K562 (cell line): ENCODE data around the gene ZMAT3. TPM values are rescaled to one million over a fixed set of nuclear protein-coding genes. Genes with fewer than 3 reads are reported as not detected.

Experiments
- ATAC-seq: fragments of 200-7000 bp; cut with Tn5 transposase; 3 replicates; pipeline ENCODE4 v1.9.1; 2020; ENCODE audit warnings: moderate library complexity
- BruUV-seq: library from RNA; stranded (reverse); fragments of 400-500 nt; replicated peaks from 2 replicates; lab custom pipeline; 2021; lab: Mats Ljungman, UMichigan
- CTCF ChIA-PET: fragments of 300-600 bp; formaldehyde crosslinking; extraction: SDS; loops from one replicate; lab custom pipeline; 2021; ENCODE audit warnings: low intra/inter-chr PET ratio; lab: Yijun Ruan, JAX
- POLR2A ChIA-PET: fragments of 300-600, 350-650 bp; sonication (Branson Sonifier 250); formaldehyde crosslinking; extraction: SDS; loops from one replicate; lab custom pipeline; 2021; ENCODE audit warnings: antibody characterized with exemption, inconsistent platforms; lab: Yijun Ruan, JAX
- DNase-seq, 4 experiments: peaks; one replicate each; pipeline versions ENCODE4 v3.0.0 to v3.0.0-alpha.2; 2011 to 2018; ENCODE audit warnings: low spot score in 3 of 4, mixed read lengths in 3 of 4; ENCODE audit errors: extremely low read depth in 1 of 4
- FAIRE-seq: peaks from 2 replicates; lab custom pipeline; 2011; peaks lifted over from hg19 to GRCh38; lab: Jason Lieb, UNC
- H2AFZ ChIP-seq: 2 replicates; pipeline ENCODE4 v1.6.0; 2011; ENCODE audit warnings: low read depth, low read length, control low read depth, inconsistent platforms
- H3K27ac ChIP-seq: fragments of 200-600 bp; 3 replicates; pipeline ENCODE4 v1.8.0; 2011; ENCODE audit warnings: low read depth, mild to moderate bottlenecking, control low read depth, inconsistent platforms, low read length, moderate library complexity, mixed read lengths; ENCODE audit errors: extremely low read depth
- H3K27me3 ChIP-seq, 2 experiments: fragments of 300-600 bp in 1 of 2; 2 replicates in 1 of 2; 3 replicates in 1 of 2; pipeline versions ENCODE4 v1.6.0 to v1.8.0; 2011; ENCODE audit warnings: inconsistent platforms in 2 of 2, low read length in 2 of 2, mild to moderate bottlenecking in 1 of 2, mixed read lengths in 1 of 2, moderate library complexity in 1 of 2; ENCODE audit not compliant: control insufficient read depth in 2 of 2, insufficient read depth in 2 of 2
- H3K36me3 ChIP-seq: fragments of 300-600 bp; 3 replicates; pipeline ENCODE4 v1.8.0; 2011; ENCODE audit warnings: mild to moderate bottlenecking, low read length, inconsistent platforms; ENCODE audit not compliant: control insufficient read depth, insufficient read depth
- H3K4me1 ChIP-seq, 2 experiments: fragments of 200-600 bp in 1 of 2; replicated peaks in 1 of 2; 2 replicates in 1 of 2; 3 replicates in 1 of 2; pipeline versions ENCODE4 v1.5.1 to v1.8.0; 2011; ENCODE audit warnings: inconsistent platforms in 2 of 2, low read length in 2 of 2, mild to moderate bottlenecking in 1 of 2, mixed read lengths in 1 of 2, moderate library complexity in 1 of 2; ENCODE audit not compliant: control insufficient read depth in 2 of 2, insufficient read depth in 2 of 2
- H3K4me2 ChIP-seq: 2 replicates; pipeline ENCODE4 v1.6.1; 2011; ENCODE audit warnings: low read length, control low read depth, inconsistent platforms, mixed read lengths; ENCODE audit not compliant: insufficient read depth
- H3K4me3 ChIP-seq: fragments of 200-600 bp; sonication (generic), shearing (Covaris generic); 2 replicates; pipeline ENCODE4 v1.5.1; 2016; ENCODE audit warnings: control low read depth, inconsistent platforms
- H3K79me2 ChIP-seq: fragments of 200-600 bp; 3 replicates; pipeline ENCODE4 v1.8.0; 2011; ENCODE audit warnings: low read length, inconsistent platforms; ENCODE audit not compliant: control insufficient read depth, insufficient read depth
- H3K9ac ChIP-seq, 2 experiments: 2 replicates each; pipeline versions ENCODE4 v1.6.0 to v1.6.1; 2011; ENCODE audit warnings: low read depth in 2 of 2, low read length in 2 of 2, control low read depth in 1 of 2, inconsistent platforms in 1 of 2, mild to moderate bottlenecking in 1 of 2, mixed read lengths in 1 of 2; ENCODE audit not compliant: insufficient read depth in 1 of 2
- H3K9me1 ChIP-seq: one replicate; pipeline ENCODE4 v1.6.0; 2011; ENCODE audit warnings: inconsistent platforms, mild to moderate bottlenecking, low read length, moderate library complexity; ENCODE audit not compliant: control insufficient read depth, insufficient read depth
- H3K9me3 ChIP-seq: replicated peaks from 2 replicates; pipeline ENCODE4 v1.5.1; 2011; ENCODE audit warnings: low read depth, low read length, inconsistent platforms; ENCODE audit not compliant: control insufficient read depth, insufficient read depth
- H4K20me1 ChIP-seq: replicated peaks from 2 replicates; pipeline ENCODE4 v1.6.1; 2011; ENCODE audit warnings: low read length, inconsistent platforms, mixed read lengths; ENCODE audit not compliant: control insufficient read depth, insufficient read depth
- FOXP1 ChIP-seq: sonication (generic); formaldehyde crosslinking; IDR thresholded peaks from 2 replicates; pipeline ENCODE4 v1.8.0; 2022; ENCODE audit warnings: mild to moderate bottlenecking, missing genetic modification reagents
- HNRNPL ChIP-seq: fragments of 200-400 bp; formaldehyde crosslinking; IDR thresholded peaks from 2 replicates; pipeline ENCODE4 v1.6.1; 2017; ENCODE audit warnings: low read depth, mild to moderate bottlenecking, low read length
- LARP7 ChIP-seq: fragments of 450-650 bp; IDR thresholded peaks from 2 replicates; pipeline ENCODE4 v1.6.1; 2016
- NCOA2 ChIP-seq, 2 experiments: fragments of 450-650 bp; IDR thresholded peaks; 2 replicates each; pipeline ENCODE4 v1.6.1; 2018; ENCODE audit warnings: mild to moderate bottlenecking in 2 of 2, moderate library complexity in 1 of 2; ENCODE audit not compliant: partially characterized antibody in 2 of 2
- NR4A1 ChIP-seq, 2 experiments: fragments of 250-450 bp in 1 of 2; fragments of 450-650 bp in 1 of 2; sonication (Bioruptor Pico) in 1 of 2; IDR thresholded peaks; 2 replicates each; pipeline versions ENCODE4 v1.4.0 to v1.6.1; 2016 to 2020; ENCODE audit warnings: mild to moderate bottlenecking in 2 of 2, missing compliant biosample characterization in 1 of 2, missing genetic modification characterization in 1 of 2, moderate library complexity in 1 of 2
- POLR3G ChIP-seq: IDR thresholded peaks from 2 replicates; pipeline ENCODE4 v1.6.1; 2011; ENCODE audit not compliant: insufficient read length, insufficient replicate concordance; ENCODE audit errors: extremely low read depth
- PTBP1 ChIP-seq: fragments of 200-400 bp; formaldehyde crosslinking; IDR thresholded peaks from 2 replicates; pipeline ENCODE4 v1.6.1; 2017; ENCODE audit warnings: low read depth, low read length
- RB1 ChIP-seq: fragments of 450-650 bp; IDR thresholded peaks from 2 replicates; pipeline ENCODE4 v1.6.1; 2017; ENCODE audit warnings: low read depth, mild to moderate bottlenecking
- ZC3H11A ChIP-seq: IDR thresholded peaks from 2 replicates; pipeline ENCODE4 v1.6.1; 2012; ENCODE audit warnings: low read depth, low read length, improper control_type of control experiment
- ZFPM2 ChIP-seq: fragments of 250-450 bp; sonication (Bioruptor Pico); IDR thresholded peaks from 2 replicates; pipeline ENCODE4 v1.5.1; 2022; ENCODE audit warnings: mild to moderate bottlenecking
- ZNF740 ChIP-seq, 3 experiments: fragments of 200-800 bp in 1 of 3; sonication (Bioruptor generic) in 1 of 3; sonication (generic) in 1 of 3; formaldehyde crosslinking in 1 of 3; IDR thresholded peaks; 2 replicates each; pipeline versions ENCODE4 v1.6.1 to v1.8.0; 2016 to 2022; ENCODE audit warnings: mild to moderate bottlenecking in 2 of 3, missing compliant biosample characterization in 2 of 3, missing genetic modification characterization in 2 of 3, missing genetic modification reagents in 1 of 3
- ZNF764 ChIP-seq: fragments of 250-450 bp; sonication (Bioruptor Pico); IDR thresholded peaks from 2 replicates; pipeline ENCODE4 v1.4.0; 2020; ENCODE audit warnings: low read depth, mild to moderate bottlenecking, moderate library complexity
- ZNF77 ChIP-seq: fragments of 250-450 bp; sonication (Bioruptor Pico); IDR thresholded peaks from 2 replicates; pipeline ENCODE4 v1.5.0; 2020
- ZNF79 ChIP-seq: fragments of 250-450 bp; sonication (Bioruptor Pico); IDR thresholded peaks from 2 replicates; pipeline ENCODE4 v1.4.0; 2020; ENCODE audit warnings: low read depth, mild to moderate bottlenecking, moderate library complexity
- WGBS: fragments of 100-300 bp; shearing (Covaris generic); methylation state at CpG from one replicate; pipeline ENCODE4 v1.1.6; 2016; ENCODE audit warnings: low coverage, mixed read lengths; ENCODE audit not compliant: insufficient coverage; ENCODE audit errors: missing lambda C conversion rate; 5-methylcytosine and 5-hydroxymethylcytosine counted together
- in situ Hi-C: fragments of 300-500 bp; cut with MboI; formaldehyde crosslinking; loops from 4 replicates; pipeline ENCODE4 v1.15.0; 2018; ENCODE audit warnings: inconsistent platforms, mixed read lengths
- intact Hi-C: fragments of 100-400 bp; cut with micrococcal nuclease; formaldehyde crosslinking; loops from 2 replicates; pipeline ENCODE4 v1.14.2; 2022
- polyA plus RNA-seq, 8 experiments: library from polyadenylated mRNA; depleted of rRNA in 4 of 8; stranded (reverse) in 5 of 8; unstranded in 3 of 8; fragments of >200 nt; fragmentation: Nextera tagmentation in 2 of 8; fragmentation: Illumina TruSeq in 1 of 8; extraction: Ambion mirVana in 2 of 8; extraction: Trizol in 1 of 8; gene quantifications; 2 replicates each; pipeline versions ENCODE4 v1.2.1 to v1.2.3, GENCODE V29; 2011 to 2014; ENCODE audit warnings: inconsistent platforms in 1 of 8, missing spikeins in 1 of 8
- total RNA-seq, 7 experiments: library from RNA; depleted of rRNA in 6 of 7; stranded (reverse); fragments of >200 nt in 6 of 7; fragmentation: Illumina TruSeq in 2 of 7; extraction: Trizol in 2 of 7; gene quantifications; 2 replicates each; pipeline versions ENCODE4 v1.2.1 to v1.2.3, GENCODE V29; 2011 to 2021; ENCODE audit warnings: low replicate concordance in 1 of 7
- TF ChIP-seq, protein P1 (sequence below): sonication (generic); formaldehyde crosslinking; IDR thresholded peaks from 2 replicates; pipeline ENCODE4 v1.8.1; 2023; ENCODE audit warnings: mild to moderate bottlenecking, missing genetic modification reagents, moderate library complexity
- TF ChIP-seq, protein P2 (sequence below): fragments of 450-650 bp; formaldehyde crosslinking; IDR thresholded peaks from 2 replicates; pipeline ENCODE4 v1.4.0; 2020; ENCODE audit warnings: mild to moderate bottlenecking
- TF ChIP-seq, protein P3 (sequence below): fragments of 450-650 bp; formaldehyde crosslinking; IDR thresholded peaks from 2 replicates; pipeline ENCODE4 v1.4.0; 2020; ENCODE audit warnings: mild to moderate bottlenecking, moderate library complexity

Gene ZMAT3
- total and polyA plus RNA-seq, 9 of the 15 experiments (the other 6 are each of a cell fraction or from before 2014, with no cell fraction given), result 0.87 to 5.1 (median 3.9) TPM

DNA sequence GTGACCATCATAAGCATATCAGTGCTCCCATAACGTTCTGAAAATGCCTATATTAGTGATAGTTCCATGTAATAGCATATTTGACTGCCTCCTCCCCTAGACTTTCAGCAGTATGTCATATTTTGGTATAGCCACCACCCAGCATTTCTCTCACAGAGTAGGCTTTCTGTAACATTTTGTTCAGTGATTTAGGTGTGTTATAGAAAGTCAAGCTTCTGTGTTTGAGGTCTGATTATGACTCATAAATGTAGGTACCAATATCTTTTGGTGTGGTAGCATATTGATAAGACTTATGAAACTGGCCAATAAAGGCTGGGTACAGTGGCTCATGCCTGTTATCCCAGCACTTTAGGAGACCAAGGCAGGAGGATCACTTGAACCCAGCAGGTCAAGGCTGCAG lies 34.3 kb upstream of the ZMAT3 start:
- H3K79me2 ChIP-seq, result no peaks in the 10 kb centered on the region
- ATAC-seq (no peak), FAIRE-seq (no peak), DNase-seq (no peak)
- no peak for TF ChIP-seq ZNF740 (CRISPR knock-in tag; IDR thresholded peaks at IDR 0.05)
- no peak for TF ChIP-seq ZNF740 (tag; IDR thresholded peaks at IDR 0.05)
- TF ChIP-seq NR4A1 (CRISPR knock-in tag; IDR thresholded peaks at IDR 0.05), result no peak
- no peak for TF ChIP-seq NR4A1 (tag; IDR thresholded peaks at IDR 0.05)
- TF ChIP-seq LARP7, result no peak
- TF ChIP-seq PTBP1, result no peak
- no peak for TF ChIP-seq RB1
- TF ChIP-seq NCOA2 (IDR thresholded peaks at IDR 0.05; ENCODE audit: partially characterized antibody in 2 of 2), result no peak
- no peak for TF ChIP-seq ZC3H11A
- no peak for TF ChIP-seq FOXP1 (CRISPR knock-in tag)
- TF ChIP-seq ZNF764 (CRISPR knock-in tag), result no peak
- TF ChIP-seq, protein P1, sequence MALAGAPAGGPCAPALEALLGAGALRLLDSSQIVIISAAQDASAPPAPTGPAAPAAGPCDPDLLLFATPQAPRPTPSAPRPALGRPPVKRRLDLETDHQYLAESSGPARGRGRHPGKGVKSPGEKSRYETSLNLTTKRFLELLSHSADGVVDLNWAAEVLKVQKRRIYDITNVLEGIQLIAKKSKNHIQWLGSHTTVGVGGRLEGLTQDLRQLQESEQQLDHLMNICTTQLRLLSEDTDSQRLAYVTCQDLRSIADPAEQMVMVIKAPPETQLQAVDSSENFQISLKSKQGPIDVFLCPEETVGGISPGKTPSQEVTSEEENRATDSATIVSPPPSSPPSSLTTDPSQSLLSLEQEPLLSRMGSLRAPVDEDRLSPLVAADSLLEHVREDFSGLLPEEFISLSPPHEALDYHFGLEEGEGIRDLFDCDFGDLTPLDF (CRISPR knock-in tag), result no peak
- no peak for TF ChIP-seq POLR3G
- TF ChIP-seq ZNF77, result no peak
- TF ChIP-seq, protein P2, sequence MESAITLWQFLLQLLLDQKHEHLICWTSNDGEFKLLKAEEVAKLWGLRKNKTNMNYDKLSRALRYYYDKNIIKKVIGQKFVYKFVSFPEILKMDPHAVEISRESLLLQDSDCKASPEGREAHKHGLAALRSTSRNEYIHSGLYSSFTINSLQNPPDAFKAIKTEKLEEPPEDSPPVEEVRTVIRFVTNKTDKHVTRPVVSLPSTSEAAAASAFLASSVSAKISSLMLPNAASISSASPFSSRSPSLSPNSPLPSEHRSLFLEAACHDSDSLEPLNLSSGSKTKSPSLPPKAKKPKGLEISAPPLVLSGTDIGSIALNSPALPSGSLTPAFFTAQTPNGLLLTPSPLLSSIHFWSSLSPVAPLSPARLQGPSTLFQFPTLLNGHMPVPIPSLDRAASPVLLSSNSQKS, result no peak
- TF ChIP-seq, protein P3, sequence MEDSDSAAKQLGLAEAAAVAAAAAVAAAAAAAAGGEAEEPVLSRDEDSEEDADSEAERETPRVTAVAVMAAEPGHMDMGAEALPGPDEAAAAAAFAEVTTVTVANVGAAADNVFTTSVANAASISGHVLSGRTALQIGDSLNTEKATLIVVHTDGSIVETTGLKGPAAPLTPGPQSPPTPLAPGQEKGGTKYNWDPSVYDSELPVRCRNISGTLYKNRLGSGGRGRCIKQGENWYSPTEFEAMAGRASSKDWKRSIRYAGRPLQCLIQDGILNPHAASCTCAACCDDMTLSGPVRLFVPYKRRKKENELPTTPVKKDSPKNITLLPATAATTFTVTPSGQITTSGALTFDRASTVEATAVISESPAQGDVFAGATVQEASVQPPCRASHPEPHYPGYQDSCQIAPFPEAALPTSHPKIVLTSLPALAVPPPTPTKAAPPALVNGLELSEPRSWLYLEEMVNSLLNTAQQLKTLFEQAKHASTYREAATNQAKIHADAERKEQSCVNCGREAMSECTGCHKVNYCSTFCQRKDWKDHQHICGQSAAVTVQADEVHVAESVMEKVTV (CRISPR knock-in tag), result no peak
- no peak for TF ChIP-seq HNRNPL
- TF ChIP-seq ZNF79 (CRISPR knock-in tag), result no peak
- TF ChIP-seq ZFPM2 (CRISPR knock-in tag), result no peak
- no peaks in the 10 kb centered on the region for H3K9me1 ChIP-seq
- H3K9me3 ChIP-seq, result 0 out of 2 replicates have a peak, but pooled peaks cover 3% of the 10 kb centered on the region
- H3K4me1 ChIP-seq, result peaks cover 0 to under 1% of the 10 kb centered on the region in 2 experiments; a peak in 2 of 5 replicates
- ChIA-PET CTCF (interaction anchor here (1.7 kb wide), 1 partner anchor 216 kb away, joined by 4 read pairs; the partner anchor contains the start of gene ZNF639), POLR2A (no interaction called here)
- H3K9ac ChIP-seq, result no peak overlapping the region
- 0% methylated on average over 1 of the region's 1 CpG for WGBS
- H3K4me3 ChIP-seq, result no peak overlapping the region
- in situ Hi-C loops, result no loop called here
- H3K36me3 ChIP-seq, result no peaks in the 10 kb centered on the region
- peak overlapping the region; percentile 36 for H2AFZ ChIP-seq
- intact Hi-C loops, result loop anchor here (1.0 to 2.0 kb wide), 3 partner anchors 41 to 210 kb away; no protein-coding TSS in a partner anchor
- H4K20me1 ChIP-seq, result no peaks in the 10 kb centered on the region
- no peak overlapping the region for H3K4me2 ChIP-seq
- no peak overlapping the region for H3K27ac ChIP-seq
- no TSS peak for BruUV-seq
- H3K27me3 ChIP-seq, result no peaks in the 10 kb centered on the region
